Measurements from ENCODE around the gene MYL6.
A peak's percentile ranks its signal among the peaks of the same experiment; 100 is the strongest.

Gene MYL6

DNA sequence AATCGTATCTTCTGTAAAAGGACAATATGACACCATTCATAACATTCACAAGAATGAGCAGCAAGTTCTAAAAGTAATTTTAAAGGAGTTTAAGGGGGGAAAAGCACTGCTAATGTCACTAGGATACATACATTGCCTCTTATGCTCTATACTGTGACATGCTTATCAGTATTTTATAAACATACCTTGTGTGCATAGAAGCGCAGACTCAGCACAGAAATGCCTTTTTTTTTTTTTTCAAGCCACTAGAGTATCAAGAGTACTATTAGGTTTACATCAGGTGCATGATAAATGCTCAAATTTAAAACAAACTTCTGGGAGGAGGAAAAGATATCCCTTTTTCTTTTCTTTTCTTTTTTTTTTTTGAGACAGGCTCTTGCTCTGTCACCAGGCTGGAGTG lies 44.7 kb downstream of the MYL6 start:
- no peak overlapping the region for H3K4me3 ChIP-seq (ENCODE audit: low read depth, low read length)
- no peak for DNase-seq (ENCODE audit: low read depth)
- TF ChIP-seq, protein P1, sequence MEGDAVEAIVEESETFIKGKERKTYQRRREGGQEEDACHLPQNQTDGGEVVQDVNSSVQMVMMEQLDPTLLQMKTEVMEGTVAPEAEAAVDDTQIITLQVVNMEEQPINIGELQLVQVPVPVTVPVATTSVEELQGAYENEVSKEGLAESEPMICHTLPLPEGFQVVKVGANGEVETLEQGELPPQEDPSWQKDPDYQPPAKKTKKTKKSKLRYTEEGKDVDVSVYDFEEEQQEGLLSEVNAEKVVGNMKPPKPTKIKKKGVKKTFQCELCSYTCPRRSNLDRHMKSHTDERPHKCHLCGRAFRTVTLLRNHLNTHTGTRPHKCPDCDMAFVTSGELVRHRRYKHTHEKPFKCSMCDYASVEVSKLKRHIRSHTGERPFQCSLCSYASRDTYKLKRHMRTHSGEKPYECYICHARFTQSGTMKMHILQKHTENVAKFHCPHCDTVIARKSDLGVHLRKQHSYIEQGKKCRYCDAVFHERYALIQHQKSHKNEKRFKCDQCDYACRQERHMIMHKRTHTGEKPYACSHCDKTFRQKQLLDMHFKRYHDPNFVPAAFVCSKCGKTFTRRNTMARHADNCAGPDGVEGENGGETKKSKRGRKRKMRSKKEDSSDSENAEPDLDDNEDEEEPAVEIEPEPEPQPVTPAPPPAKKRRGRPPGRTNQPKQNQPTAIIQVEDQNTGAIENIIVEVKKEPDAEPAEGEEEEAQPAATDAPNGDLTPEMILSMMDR (conservative IDR thresholded peaks at IDR 0.05; ENCODE audit: low read depth, low read length) = no peak

DNA sequence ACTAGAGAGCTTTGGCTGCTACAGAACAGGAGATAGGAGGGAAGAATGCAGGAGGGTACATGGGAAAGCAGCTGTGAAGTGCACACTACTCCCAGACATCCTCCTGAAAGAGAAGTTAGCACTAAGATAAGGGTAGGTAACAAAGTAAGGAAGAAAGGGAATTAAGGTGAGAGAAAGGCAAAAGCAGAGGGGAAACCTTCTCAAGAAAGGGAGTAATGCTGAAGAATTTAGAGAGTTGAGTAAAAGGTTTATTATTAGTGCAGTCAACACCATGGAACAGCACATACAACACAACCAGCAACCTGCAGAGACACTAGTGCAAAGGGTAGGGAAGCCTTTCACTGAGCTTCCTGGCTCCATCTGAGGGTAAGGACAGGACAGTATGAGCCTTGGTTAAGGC lies 46.1 kb downstream of the MYL6 start:
- no peak overlapping the region for H3K4me3 ChIP-seq (ENCODE audit: low read depth, low read length)
- DNase-seq (ENCODE audit: low read depth) = no peak
- TF ChIP-seq, protein P1 (conservative IDR thresholded peaks at IDR 0.05; ENCODE audit: low read depth, low read length) = no peak

DNA sequence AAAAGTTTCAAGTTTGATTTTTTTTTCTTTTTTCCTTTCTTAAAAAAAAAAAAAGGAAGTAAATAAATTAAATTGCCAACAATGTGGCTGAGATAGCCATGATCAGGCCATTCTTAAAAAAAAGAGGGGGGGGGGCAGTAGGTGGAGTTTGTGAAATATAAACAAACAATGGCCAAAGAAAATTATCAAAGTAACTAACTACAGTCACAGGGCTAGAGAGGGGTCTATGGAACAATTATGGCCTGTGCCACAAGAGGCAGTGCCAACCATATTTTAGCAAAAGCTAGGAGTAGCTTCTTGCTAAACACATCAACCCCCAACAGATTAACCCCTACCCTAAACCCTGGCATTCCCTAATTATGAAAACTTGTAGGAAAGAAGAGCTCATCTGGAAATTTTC lies 47.3 kb downstream of the MYL6 start:
- no peak for DNase-seq (ENCODE audit: low read depth)
- TF ChIP-seq, protein P1 (conservative IDR thresholded peaks at IDR 0.05; ENCODE audit: low read depth, low read length) = peak; percentile 18
- H3K4me3 ChIP-seq (ENCODE audit: low read depth, low read length) = no peak overlapping the region

DNA sequence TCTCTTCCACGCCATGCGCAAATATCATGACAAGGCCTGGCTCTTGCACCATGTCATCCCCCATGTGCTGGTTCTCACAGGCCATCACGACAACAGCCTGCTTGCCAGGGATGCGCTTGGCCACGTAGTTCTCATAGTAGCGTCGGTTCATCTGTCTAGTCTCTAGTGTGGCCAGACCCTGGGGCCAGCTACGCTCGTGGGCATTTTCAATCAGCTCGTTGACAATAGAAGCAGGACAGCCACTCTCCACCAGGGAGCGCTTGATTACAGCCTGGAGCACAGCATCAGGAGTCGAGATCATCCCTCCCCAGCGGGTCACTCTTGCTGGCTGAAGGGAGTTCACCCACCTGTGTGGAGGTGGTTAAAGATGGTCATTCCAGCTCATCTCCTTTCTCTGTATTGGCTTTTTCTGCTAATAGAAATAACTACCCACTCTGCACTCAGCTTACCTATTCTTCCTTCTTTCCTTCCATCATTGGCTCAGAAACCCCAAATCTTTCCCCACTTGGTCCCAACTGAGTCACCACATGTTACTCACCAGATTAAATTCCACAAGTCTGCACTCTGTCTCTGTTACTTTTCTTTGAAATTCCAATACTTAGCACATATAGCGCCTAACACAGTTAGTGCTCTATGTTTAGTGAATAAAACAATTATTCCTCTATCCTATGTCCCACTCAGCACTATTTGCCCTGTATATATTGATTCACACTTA lies 48.5 kb downstream of the MYL6 start:
- TF ChIP-seq, protein P1 (conservative IDR thresholded peaks at IDR 0.05; ENCODE audit: low read depth, low read length) = peak; percentile 85
- DNase-seq (ENCODE audit: low read depth) = peak; percentile 73
- H3K4me3 ChIP-seq (ENCODE audit: low read depth, low read length) = no peak overlapping the region

DNA sequence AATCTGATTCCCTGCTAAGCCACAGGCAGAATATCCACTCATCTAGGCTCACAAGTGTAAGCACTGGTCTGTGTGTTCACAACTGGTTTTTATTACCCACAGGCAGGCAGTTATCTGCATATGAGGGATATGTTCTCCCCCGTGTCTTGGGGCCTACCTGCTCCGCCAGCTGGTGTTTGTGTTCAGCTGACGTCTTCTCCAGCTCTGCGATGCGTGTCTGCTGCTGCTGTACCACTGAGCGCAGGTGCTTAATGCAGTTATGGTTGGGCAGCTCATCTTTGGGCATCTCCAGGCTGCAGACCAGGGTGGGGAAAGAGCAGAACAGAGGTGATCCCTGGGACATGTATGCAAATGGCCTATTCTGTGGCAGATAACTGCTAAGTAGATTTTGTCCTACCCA lies 49.8 kb downstream of the MYL6 start:
- no peak overlapping the region for H3K4me3 ChIP-seq (ENCODE audit: low read depth, low read length)
- no peak for DNase-seq (ENCODE audit: low read depth)
- TF ChIP-seq, protein P1 (conservative IDR thresholded peaks at IDR 0.05; ENCODE audit: low read depth, low read length) = no peak

Measured in choroid plexus epithelial cell (primary cell).